ENCODE data around the gene EPS15.

EPS15 gene

GRCh38 chr1:51344276-51344601 is 174.8 kb downstream of the EPS15 start:
- in situ Hi-C loops (cut with MboI; ENCODE audit: low sequenced_read_pairs), result no loop called here

DNA sequence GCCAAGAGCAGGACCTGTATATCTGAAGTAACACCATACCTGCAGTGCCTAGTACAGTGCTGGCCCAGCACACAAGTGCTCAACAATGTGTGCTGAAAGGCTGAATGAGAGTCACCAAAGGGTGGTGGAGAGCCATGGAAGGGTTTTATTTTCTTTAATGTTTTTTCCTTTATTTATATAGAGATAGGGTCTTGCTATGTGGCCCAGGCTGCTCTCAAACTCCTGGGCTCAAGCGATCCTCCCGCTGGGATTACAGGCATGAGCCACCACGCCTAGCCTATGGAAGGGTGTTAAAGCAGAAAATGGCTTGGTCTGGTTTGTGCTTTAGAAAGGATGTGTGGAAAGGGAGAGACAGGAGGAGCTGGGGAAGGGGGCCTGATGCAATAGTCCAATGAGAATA is 175.4 kb downstream of the EPS15 start:
- in situ Hi-C loops (cut with MboI; ENCODE audit: low sequenced_read_pairs), result no loop called here

DNA sequence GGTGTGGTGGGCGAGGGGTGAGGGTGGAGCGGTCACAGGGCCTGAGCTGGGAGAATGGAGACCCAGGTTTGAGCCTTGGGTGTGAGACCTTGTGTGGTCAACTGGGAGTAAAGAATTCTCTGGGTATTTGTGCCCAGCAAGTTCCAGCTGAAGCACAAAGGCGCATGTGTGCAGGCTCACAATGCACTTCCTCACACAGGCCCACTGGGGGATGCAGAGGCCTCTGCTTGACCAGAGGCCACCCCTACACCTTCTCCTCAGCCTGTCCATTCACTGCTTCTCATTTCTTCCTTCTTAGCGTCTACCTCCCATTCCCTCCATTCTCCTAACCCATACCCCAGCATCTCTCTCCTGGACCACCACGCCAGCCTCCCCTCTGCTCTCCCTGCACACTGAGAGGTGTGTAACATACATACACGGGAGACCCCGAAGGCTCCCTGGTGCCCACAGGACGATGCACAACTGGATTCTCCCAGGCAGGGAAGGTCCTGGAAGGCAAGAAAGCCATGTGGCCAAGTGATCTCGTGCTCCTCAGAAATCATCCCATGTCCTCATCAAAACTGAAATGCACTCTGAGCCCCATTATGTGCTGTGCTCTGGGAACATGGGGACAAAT is 176.4 kb downstream of the EPS15 start:
- in situ Hi-C loops (cut with MboI; ENCODE audit: low sequenced_read_pairs), result no loop called here

DNA sequence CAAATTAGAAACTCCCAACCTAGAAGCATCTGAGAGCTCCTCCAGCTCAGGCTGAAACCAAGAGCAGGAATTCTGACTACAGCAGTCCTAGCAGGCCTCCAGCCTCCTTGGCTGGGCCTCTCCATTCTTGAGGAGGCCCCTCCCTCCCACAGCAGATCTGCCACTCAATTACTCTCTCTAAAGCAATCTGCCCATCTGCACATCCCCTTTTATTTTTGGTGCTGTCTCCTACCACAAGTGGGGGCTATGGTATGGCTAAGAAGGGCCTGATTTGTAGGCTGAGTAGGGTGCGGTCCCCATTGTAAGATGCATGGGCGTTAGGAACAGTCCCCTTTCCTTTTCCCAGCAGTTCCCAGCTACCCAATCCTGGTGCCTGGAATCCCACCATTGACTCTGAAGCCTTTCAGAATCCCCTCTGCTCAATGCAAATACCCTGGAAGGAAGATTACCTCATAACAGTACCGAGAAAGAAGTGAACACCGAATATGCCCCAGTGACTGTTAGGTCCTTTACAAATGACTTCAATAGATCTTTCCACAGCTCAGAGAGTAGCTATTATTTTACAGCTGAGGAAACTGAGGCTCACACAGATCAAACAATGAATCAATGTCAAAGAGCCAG is 177.1 kb downstream of the EPS15 start:
- in situ Hi-C loops (cut with MboI; ENCODE audit: low sequenced_read_pairs), result no loop called here

GRCh38 chr1:51340380-51340779 is 178.7 kb downstream of the EPS15 start:
- in situ Hi-C loops (cut with MboI; ENCODE audit: low sequenced_read_pairs), result no loop called here

DNA sequence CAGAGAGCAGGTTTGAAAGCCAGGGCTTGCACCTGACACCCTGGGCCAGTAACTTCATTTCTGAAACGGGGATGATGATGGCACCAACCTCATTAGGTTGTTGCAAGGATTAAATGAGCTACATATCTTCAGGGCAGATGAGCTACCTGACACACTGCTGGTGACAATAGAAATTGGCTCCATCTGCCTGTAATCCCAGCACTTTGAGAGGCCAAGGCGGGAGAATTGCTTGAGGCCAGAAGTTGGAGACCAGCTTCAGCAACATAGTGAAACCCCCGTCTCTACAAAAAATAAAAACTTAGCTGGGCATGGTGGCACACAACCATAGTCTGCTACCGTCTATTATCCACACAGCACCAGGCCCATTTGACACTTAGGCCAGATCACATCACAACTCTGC is 182.4 kb downstream of the EPS15 start:
- in situ Hi-C loops (cut with MboI; ENCODE audit: low sequenced_read_pairs), result no loop called here

GRCh38 chr1:51336004-51336403 is 183.1 kb downstream of the EPS15 start:
- in situ Hi-C loops (cut with MboI; ENCODE audit: low sequenced_read_pairs), result no loop called here

DNA sequence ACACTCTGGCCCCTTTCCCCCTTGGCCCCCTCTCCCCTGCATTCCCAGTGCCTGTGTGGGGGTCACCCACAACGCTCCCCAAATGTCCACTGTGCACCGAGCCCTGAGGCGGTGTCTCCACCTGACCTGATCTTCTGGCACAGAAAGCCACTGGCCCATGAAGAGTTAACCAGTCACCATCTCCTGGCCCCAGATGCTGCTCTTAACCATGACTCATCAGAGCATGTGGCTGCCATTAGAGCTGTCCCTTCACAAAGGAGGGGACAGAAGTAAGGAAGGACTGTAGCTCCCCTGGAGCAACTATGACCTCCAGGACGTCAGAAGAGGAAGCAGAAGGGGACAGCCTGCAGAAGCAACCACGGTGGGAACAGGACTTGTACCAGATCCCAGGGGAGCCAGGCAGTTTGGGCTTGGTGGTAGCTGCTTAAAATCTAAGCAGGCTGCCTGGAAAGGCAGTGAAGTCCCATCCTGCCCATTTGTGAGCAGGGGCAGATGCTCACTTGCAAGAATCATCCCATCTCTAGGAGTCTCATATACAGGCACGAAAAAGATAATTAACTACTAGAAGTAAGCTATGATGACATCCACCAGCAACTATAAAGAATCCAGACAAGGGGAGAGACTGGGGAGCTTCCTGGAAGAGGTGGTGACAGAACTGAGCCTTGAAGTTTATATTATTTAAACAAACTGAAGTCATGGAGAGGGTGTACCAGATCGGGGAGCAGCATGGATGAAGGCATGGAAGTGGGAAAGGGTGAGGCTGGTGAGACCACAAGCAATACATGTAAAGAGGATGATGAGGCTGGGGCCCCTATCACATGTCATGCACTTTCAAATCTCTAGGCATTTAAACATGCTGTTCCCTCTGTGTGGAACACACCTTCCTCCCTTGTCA is 187.6 kb downstream of the EPS15 start:
- in situ Hi-C loops (cut with MboI; ENCODE audit: low sequenced_read_pairs), result no loop called here

DNA sequence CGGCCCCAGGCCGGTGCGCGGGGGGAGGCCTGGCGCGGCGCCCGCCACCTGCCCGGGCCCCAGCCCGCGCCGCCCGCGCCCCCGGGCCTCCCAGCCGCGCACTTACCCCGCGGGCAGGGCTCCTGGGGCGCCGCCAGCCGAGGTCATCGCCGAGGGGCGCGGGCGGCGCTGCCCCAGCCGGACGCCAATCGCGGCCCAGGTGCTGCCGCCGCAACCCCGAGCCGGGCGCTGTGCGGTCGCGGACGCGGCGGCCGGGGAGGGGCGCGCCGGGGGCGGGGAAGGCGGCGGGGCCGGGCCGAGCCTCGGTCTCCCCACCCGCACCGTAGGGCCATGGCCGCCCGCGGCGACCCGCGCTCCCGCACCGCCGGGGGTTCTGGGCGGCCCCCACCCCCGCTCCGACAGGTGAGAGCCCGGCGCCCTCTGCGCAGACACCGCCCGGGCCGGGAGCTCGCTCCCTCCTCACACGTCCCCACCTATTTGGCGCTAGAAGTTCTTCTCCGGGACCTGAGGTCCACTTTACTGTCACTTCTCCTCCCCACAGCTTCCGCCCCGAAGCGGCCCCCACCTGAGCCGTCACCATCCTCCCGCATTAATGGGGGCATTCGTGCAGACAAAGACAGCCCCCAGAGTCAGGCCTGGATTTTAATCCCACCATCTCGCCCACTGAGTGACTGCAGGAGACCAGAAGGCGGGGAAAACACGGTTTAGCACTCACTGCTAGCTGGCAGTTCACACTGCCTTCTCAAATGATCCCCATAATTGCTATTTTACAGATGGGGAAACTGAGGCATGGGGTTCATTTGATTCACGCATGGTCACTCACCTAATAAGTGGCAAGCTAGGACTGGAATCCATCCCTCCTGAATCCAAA is 188.5 kb downstream of the EPS15 start, which contains the start of gene TTC39A:
TSS of gene TTC39A (minus strand) at position 232 of the 871 bp plus-strand sequence. CDS start at position 147, 85 bp downstream.
- in situ Hi-C loops (cut with MboI; ENCODE audit: low sequenced_read_pairs), result no loop called here

- in situ Hi-C loops (cut with MboI; ENCODE audit: low sequenced_read_pairs), result loop anchor here (10.0 kb wide), 1 partner anchor 65 kb away; no protein-coding TSS in a partner anchor
Measured at GRCh38 chr1:51329443-51330325, 189.4 kb downstream of the EPS15 start.

- in situ Hi-C loops (cut with MboI; ENCODE audit: low sequenced_read_pairs), result loop anchor here (10.0 kb wide), 1 partner anchor 64 kb away; no protein-coding TSS in a partner anchor
Measured at GRCh38 chr1:51328926-51329325, 190.1 kb downstream of the EPS15 start.

DNA sequence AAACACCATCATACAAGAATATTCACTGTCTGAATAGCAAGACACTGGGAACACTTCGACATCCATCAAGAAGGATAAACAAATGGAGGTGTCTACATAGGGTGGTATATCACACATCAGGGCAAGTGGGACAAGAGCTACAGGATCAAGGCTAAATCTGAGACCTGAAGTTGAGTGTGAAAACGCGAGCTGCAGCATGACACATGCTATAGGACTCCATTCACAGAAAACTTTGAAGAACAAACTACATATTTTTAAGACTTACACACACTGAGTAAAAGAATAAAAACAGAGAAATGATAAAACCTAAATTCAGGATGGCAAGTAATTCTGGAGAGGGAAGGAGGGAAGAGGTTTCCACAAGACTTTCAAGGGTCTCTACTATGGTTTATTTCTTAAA is 190.8 kb downstream of the EPS15 start:
- in situ Hi-C loops (cut with MboI; ENCODE audit: low sequenced_read_pairs), result loop anchor here (10.0 kb wide), 1 partner anchor 63 kb away; no protein-coding TSS in a partner anchor

DNA sequence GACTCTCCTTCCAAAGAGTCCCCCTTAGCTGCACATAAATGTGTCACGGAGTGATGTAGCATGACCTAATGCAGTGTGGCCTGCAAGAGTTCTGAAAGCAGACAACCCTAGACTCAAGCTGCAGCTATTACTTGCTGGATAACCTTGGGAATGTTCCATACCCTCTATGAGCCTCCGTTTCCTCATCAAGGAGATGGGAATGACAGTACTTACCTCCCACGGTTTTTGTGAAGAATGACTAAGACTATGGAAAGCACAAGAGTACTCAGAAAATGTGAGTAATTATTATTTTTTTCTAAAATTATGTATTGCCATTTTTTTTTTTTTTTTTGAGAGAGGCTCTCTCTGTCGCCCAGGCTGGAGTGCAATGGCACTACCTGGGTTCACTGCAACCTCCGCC is 191.7 kb downstream of the EPS15 start:
- in situ Hi-C loops (cut with MboI; ENCODE audit: low sequenced_read_pairs), result loop anchor here (10.0 kb wide), 1 partner anchor 63 kb away; no protein-coding TSS in a partner anchor

GRCh38 chr1:51326839-51327238 is 192.2 kb downstream of the EPS15 start:
- in situ Hi-C loops (cut with MboI; ENCODE audit: low sequenced_read_pairs), result loop anchor here (10.0 kb wide), 1 partner anchor 62 kb away; no protein-coding TSS in a partner anchor

DNA sequence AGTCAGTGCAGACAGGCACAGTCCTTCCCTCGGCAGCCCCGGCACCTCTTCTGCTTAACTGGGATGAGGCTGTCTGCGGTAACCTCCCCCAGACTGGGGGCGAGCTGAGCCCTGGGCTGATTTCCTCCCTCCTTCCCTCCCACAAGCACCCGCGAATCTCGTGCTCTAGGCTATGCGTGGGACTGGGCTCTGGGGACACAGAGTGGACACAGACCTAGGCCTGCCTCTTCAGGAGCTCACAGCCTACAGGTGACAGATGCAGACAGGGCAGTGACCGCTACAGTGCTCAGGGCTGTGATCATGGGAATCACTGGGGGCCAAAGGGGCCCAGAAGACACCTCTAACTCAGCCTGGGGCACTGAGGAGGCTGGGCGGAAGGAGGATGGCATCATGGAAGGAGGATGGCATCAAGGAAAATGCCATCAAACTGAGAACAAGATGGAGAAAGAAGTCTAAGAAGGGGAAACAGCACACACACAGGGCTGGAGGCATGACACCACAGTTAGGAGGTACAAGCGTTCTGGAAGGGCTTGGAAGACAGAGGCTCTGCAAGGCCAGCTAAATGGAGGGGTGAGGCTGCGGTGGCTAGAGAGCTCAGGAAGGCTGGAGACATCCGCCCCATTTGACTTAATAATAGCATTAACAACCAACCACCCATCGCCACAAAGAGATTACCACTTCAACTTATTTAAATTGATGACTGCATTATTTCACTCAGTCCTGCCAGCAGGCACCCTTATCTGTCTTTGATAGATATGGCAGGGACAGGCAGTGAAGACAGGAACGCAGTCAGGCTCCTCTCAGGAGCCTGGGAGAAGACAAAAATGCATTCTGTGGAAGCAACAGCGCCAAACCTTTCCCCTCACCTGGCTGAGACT is 192.9 kb downstream of the EPS15 start:
- in situ Hi-C loops (cut with MboI; ENCODE audit: low sequenced_read_pairs), result loop anchor here (10.0 kb wide), 1 partner anchor 61 kb away; no protein-coding TSS in a partner anchor

GRCh38 chr1:51325391-51325790 is 193.7 kb downstream of the EPS15 start:
- in situ Hi-C loops (cut with MboI; ENCODE audit: low sequenced_read_pairs), result loop anchor here (10.0 kb wide), 1 partner anchor 61 kb away; no protein-coding TSS in a partner anchor

DNA sequence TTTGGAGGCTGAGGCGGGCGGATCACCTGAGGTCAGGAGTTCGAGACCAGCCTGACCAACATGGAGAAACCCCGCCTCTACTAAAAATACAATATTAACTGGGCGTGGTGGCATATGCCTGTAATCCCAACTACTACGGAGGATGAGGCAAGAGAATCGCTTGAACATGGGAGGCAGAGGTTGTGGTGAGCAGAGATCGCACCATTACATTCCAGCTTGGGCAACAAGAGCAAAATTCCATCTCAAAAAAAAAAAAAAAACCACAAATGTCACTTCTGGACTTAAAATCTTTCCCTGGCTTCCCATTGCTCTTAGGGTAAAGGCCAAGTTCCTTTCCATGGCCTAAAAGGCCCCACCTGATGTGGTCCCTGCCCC is 194.1 kb downstream of the EPS15 start:
- in situ Hi-C loops (cut with MboI; ENCODE audit: low sequenced_read_pairs), result loop anchor here (10.0 kb wide), 1 partner anchor 60 kb away; no protein-coding TSS in a partner anchor

- in situ Hi-C loops (cut with MboI; ENCODE audit: low sequenced_read_pairs), result loop anchor here (10.0 kb wide), 1 partner anchor 60 kb away; no protein-coding TSS in a partner anchor
Measured at GRCh38 chr1:51324251-51325010, 194.6 kb downstream of the EPS15 start.

Data from HL-60/S4 (cell line).